Measurements from ENCODE around the gene LGR5.

GRCh38 chr12:71415336-71416231 is 24.0 kb upstream of the LGR5 start:
- TF ChIP-seq ZSCAN31 (CRISPR knock-in tag; IDR thresholded peaks at IDR 0.05; ENCODE audit: low read depth) (no peak), NBN (conservative IDR thresholded peaks at IDR 0.05) (no peak), HIC2 (CRISPR knock-in tag; IDR thresholded peaks at IDR 0.05; ENCODE audit: low read depth) (no peak), ESRRA (CRISPR knock-in tag; IDR thresholded peaks at IDR 0.05; ENCODE audit: low read depth) (no peak), EZH2 (conservative IDR thresholded peaks at IDR 0.05; ENCODE audit: low read depth, low read length) (no peak), CEBPB (IDR thresholded peaks at IDR 0.05; ENCODE audit: borderline replicate concordance, low read depth, low read length) (peak; percentile 76), POLR2A (IDR thresholded peaks at IDR 0.05; ENCODE audit: insufficient read depth in 1 of 2, low read depth in 2 of 2, low read length in 2 of 2) (no peak), ZSCAN21 (CRISPR knock-in tag; IDR thresholded peaks at IDR 0.05; ENCODE audit: borderline replicate concordance) (no peak), GABPB1 (CRISPR knock-in tag; IDR thresholded peaks at IDR 0.05) (no peak), ARNT (IDR thresholded peaks at IDR 0.05) (no peak), ZBTB42 (CRISPR knock-in tag; IDR thresholded peaks at IDR 0.05) (no peak), CTCF (CRISPR knock-in tag; IDR thresholded peaks at IDR 0.05) (peak; percentile 87)
